Body of pancreas (tissue), 4 donors: ENCODE results near the gene MAVS.

ENCODE experiments used
- POLR2A ChIP-seq, 3 donors: fragments of 450-650 bp; IDR thresholded peaks; one replicate each; pipeline ENCODE4 v1.6.1; 2016; ENCODE audit warnings: antibody characterized with exemption in 3 of 3, mild to moderate bottlenecking in 2 of 3
- TF ChIP-seq, protein P1 (sequence below), 7 experiments: fragments of 450-650 bp in 4 of 7; fragments of 200-600 bp in 3 of 7; sonication (generic) in 3 of 7; IDR thresholded peaks; one replicate each; pipeline ENCODE4 v1.5.1; 2016 to 2019; ENCODE audit warnings: antibody characterized with exemption in 7 of 7

DNA sequence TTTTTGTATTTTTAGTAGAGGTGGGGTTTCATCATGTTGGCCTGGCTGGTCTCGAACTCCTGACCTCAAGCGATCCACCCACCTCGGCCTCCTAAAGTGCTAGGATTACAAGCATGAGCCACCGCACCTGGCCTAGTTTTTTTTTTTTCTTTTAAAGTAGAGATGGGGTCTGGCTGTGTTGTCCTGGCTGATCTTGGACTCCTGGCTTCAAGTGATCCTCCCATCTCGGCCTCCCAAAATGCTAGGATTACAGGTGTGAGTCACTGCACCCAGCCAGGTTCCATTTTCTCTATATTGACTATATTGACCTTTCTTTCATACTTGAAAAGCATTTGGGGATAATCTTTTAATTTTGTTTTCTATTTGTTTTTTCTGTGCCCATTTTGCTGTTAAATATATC lies 55.8 kb downstream of the MAVS start:
- no peak for TF ChIP-seq POLR2A (IDR thresholded peaks at IDR 0.05)
- TF ChIP-seq, protein P1, sequence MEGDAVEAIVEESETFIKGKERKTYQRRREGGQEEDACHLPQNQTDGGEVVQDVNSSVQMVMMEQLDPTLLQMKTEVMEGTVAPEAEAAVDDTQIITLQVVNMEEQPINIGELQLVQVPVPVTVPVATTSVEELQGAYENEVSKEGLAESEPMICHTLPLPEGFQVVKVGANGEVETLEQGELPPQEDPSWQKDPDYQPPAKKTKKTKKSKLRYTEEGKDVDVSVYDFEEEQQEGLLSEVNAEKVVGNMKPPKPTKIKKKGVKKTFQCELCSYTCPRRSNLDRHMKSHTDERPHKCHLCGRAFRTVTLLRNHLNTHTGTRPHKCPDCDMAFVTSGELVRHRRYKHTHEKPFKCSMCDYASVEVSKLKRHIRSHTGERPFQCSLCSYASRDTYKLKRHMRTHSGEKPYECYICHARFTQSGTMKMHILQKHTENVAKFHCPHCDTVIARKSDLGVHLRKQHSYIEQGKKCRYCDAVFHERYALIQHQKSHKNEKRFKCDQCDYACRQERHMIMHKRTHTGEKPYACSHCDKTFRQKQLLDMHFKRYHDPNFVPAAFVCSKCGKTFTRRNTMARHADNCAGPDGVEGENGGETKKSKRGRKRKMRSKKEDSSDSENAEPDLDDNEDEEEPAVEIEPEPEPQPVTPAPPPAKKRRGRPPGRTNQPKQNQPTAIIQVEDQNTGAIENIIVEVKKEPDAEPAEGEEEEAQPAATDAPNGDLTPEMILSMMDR (IDR thresholded peaks at IDR 0.05): no peak
